ENCODE results near the gene INCENP. TPM values are rescaled to one million over a fixed set of nuclear protein-coding genes. Genes with fewer than 3 reads are reported as not detected.

INCENP gene
- total and polyA plus RNA-seq, 2 donors (not counting 1 experiment from before 2014, with no cell fraction given): 8.9 to 37.8 TPM

DNA sequence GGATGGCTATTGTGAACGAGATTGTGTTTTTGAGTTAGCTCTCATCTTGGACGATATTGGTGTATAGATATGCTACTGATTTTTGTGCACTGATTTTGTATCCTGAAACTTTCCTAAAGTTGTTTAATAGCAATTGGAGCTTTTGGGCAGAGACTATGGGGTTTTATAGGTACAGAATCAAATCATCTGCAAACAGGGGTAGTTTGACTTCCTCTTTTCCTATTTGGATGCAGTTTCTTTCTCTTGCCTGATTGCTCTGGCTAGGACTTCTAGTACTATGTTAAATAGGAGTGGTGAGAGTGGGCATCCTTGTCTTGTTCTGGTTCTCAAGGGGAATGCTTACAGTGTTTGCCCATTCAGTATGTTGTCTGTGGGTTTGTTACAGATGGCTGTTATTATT, 57.3 kb downstream of the INCENP start:
- Histone ChIP-seq H3K4me2 (replicated peaks; ENCODE audit: low read depth, low read length, poor library complexity, severe bottlenecking) (no peak overlapping the region), H2AFZ (ENCODE audit: insufficient read depth, low read depth, low read length, poor library complexity, severe bottlenecking) (no peak overlapping the region), H3K9ac (ENCODE audit: low read length) (no peak overlapping the region), H3K9me3 (ENCODE audit: control extremely low read depth in 1 of 3, control insufficient read depth in 2 of 3, insufficient read depth in 1 of 3, low read length in 2 of 3) (peaks cover 0 to 4% (median 1%) of the 10 kb centered on the region in 3 donors), H3K27me3 (replicated peaks in 1 of 4; ENCODE audit: control extremely low read depth in 1 of 4, control insufficient read depth in 3 of 4, insufficient read depth in 4 of 4, low read length in 3 of 4) (peaks cover 0 to 5% (median 0%) of the 10 kb centered on the region in 4 experiments), H3K36me3 (replicated peaks in 1 of 2; ENCODE audit: control extremely low read depth in 1 of 2, control insufficient read depth in 1 of 2, extremely low read depth in 1 of 2, insufficient read depth in 2 of 2, low read length in 1 of 2) (no peaks in the 10 kb centered on the region), H3K4me1 (ENCODE audit: control insufficient read depth in 2 of 2, insufficient read depth in 2 of 2, low read length in 2 of 2) (no peaks in the 10 kb centered on the region), H3K4me3 (ENCODE audit: control extremely low read depth in 1 of 5, extremely low read depth in 1 of 5, insufficient read depth in 1 of 5, low read depth in 2 of 5, low read length in 4 of 5) (no peak overlapping the region), H3K27ac (ENCODE audit: low read length in 2 of 2) (no peak overlapping the region), H3K79me2 (ENCODE audit: control insufficient read depth, insufficient read depth, low read length) (no peaks in the 10 kb centered on the region), H4K20me1 (ENCODE audit: control insufficient read depth, insufficient read depth, low read length, poor library complexity, severe bottlenecking) (no peaks in the 10 kb centered on the region)
- no peak for TF ChIP-seq EZH2 (IDR thresholded peaks at IDR 0.05; ENCODE audit: borderline replicate concordance, insufficient read depth, low read depth, low read length, poor library complexity, severe bottlenecking)
- TF ChIP-seq CTCF (IDR thresholded peaks at IDR 0.05): no peak
- Mint-ChIP-seq H3K27ac (no peak overlapping the region), H3K27me3 (peaks cover 45% of the 10 kb centered on the region), H3K4me3 (no peak overlapping the region), H3K9me3 (ENCODE audit: insufficient read depth) (no peaks in the 10 kb centered on the region), H3K4me1 (no peaks in the 10 kb centered on the region)
- ChIA-PET POLR2A (no interaction called here), CTCF (no interaction called here)
- 95% methylated on average over 2 of the region's 2 CpGs for WGBS (ENCODE audit: insufficient coverage)
- ATAC-seq (ENCODE audit: low read depth): no peak
- intact Hi-C loops (cut with micrococcal nuclease): no loop called here
- no peak for DNase-seq

DNA sequence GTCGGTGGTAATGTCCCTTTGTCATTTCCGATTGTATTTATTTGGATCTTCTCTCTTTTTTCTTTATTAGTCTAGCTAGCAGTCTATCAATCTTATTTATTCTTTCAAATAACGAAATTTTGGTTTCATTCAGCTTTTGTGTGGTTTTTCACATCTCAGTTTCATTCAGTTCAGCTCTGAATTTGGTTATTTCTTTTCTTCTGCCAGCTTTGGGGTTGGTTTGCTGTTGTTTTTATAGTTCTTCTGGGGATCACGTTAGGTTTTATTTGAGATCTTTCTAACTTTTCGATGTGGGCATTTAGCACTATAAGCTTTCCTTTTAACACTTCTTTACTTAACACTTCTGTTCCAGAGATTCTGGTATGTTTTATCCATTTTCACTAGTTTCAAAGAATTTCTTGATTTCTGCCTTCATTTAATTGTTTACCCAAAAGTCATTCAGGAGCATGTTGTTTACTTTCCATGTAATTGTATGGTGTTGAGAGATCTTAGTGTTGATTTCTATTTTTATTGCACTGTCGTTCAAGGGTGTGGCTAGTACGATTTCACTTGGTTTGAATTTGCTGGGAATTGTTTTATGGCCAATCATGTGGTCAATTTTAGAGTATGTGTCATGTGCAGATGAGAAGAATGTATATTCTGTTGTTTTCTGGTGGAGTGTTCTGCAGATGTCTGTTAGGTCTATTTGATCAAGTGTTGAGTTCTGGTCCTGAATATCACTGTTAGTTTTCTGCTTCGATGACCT, 58.5 kb downstream of the INCENP start:
- H3K4me3 Mint-ChIP-seq: no peak overlapping the region
- intact Hi-C loops (cut with micrococcal nuclease): no loop called here
- Histone ChIP-seq H3K4me3 (ENCODE audit: control extremely low read depth in 1 of 5, extremely low read depth in 1 of 5, insufficient read depth in 1 of 5, low read depth in 2 of 5, low read length in 4 of 5) (no peak overlapping the region), H2AFZ (ENCODE audit: insufficient read depth, low read depth, low read length, poor library complexity, severe bottlenecking) (no peak overlapping the region), H3K27ac (ENCODE audit: low read length in 2 of 2) (no peak overlapping the region), H3K4me1 (ENCODE audit: control insufficient read depth in 2 of 2, insufficient read depth in 2 of 2, low read length in 2 of 2) (no peaks in the 10 kb centered on the region), H3K27me3 (replicated peaks in 1 of 4; ENCODE audit: control extremely low read depth in 1 of 4, control insufficient read depth in 3 of 4, insufficient read depth in 4 of 4, low read length in 3 of 4) (peaks cover 0 to 6% (median 3%) of the 10 kb centered on the region in 4 experiments), H3K9me3 (ENCODE audit: control extremely low read depth in 1 of 3, control insufficient read depth in 2 of 3, insufficient read depth in 1 of 3, low read length in 2 of 3) (peaks cover 0 to 4% (median 1%) of the 10 kb centered on the region in 3 donors), H3K9ac (ENCODE audit: low read length) (no peak overlapping the region), H4K20me1 (ENCODE audit: control insufficient read depth, insufficient read depth, low read length, poor library complexity, severe bottlenecking) (no peaks in the 10 kb centered on the region), H3K36me3 (replicated peaks in 1 of 2; ENCODE audit: control extremely low read depth in 1 of 2, control insufficient read depth in 1 of 2, extremely low read depth in 1 of 2, insufficient read depth in 2 of 2, low read length in 1 of 2) (no peaks in the 10 kb centered on the region), H3K79me2 (ENCODE audit: control insufficient read depth, insufficient read depth, low read length) (no peaks in the 10 kb centered on the region), H3K4me2 (replicated peaks; ENCODE audit: low read depth, low read length, poor library complexity, severe bottlenecking) (no peak overlapping the region)
- no peaks in the 10 kb centered on the region for H3K4me1 Mint-ChIP-seq
- H3K27me3 Mint-ChIP-seq: peaks cover 41% of the 10 kb centered on the region
- ChIA-PET POLR2A (no interaction called here), CTCF (interaction anchor here (0.6 kb wide), 1 partner anchor 11 kb away, joined by 3 read pairs; no protein-coding TSS in a partner anchor)
- no peaks in the 10 kb centered on the region for H3K9me3 Mint-ChIP-seq (ENCODE audit: insufficient read depth)
- H3K27ac Mint-ChIP-seq: no peak overlapping the region
- no peak for ATAC-seq (ENCODE audit: low read depth)
- TF ChIP-seq CTCF (IDR thresholded peaks at IDR 0.05): no peak
- TF ChIP-seq EZH2 (IDR thresholded peaks at IDR 0.05; ENCODE audit: borderline replicate concordance, insufficient read depth, low read depth, low read length, poor library complexity, severe bottlenecking): no peak
- no peak for DNase-seq
- WGBS (ENCODE audit: insufficient coverage): 55% methylated on average over 3 of the region's 8 CpGs

Data from B cell (primary cell).